K562 (cell line): ENCODE data around the gene RNF6. TPM values are rescaled to one million over a fixed set of nuclear protein-coding genes. Genes with fewer than 3 reads are reported as not detected.

Source experiments
- ATAC-seq: fragments of 200-7000 bp; cut with Tn5 transposase; 3 replicates; pipeline ENCODE4 v1.9.1; 2020; ENCODE audit warnings: moderate library complexity
- BruUV-seq: library from RNA; stranded (reverse); fragments of 400-500 nt; replicated peaks from 2 replicates; lab custom pipeline; 2021; lab: Mats Ljungman, UMichigan
- CTCF ChIA-PET: fragments of 300-600 bp; formaldehyde crosslinking; extraction: SDS; loops from one replicate; lab custom pipeline; 2021; ENCODE audit warnings: low intra/inter-chr PET ratio; lab: Yijun Ruan, JAX
- POLR2A ChIA-PET: fragments of 300-600, 350-650 bp; sonication (Branson Sonifier 250); formaldehyde crosslinking; extraction: SDS; loops from one replicate; lab custom pipeline; 2021; ENCODE audit warnings: antibody characterized with exemption, inconsistent platforms; lab: Yijun Ruan, JAX
- DNase-seq, 4 experiments: peaks; one replicate each; pipeline versions ENCODE4 v3.0.0 to v3.0.0-alpha.2; 2011 to 2018; ENCODE audit warnings: low spot score in 3 of 4, mixed read lengths in 3 of 4; ENCODE audit errors: extremely low read depth in 1 of 4
- FAIRE-seq: peaks from 2 replicates; lab custom pipeline; 2011; peaks lifted over from hg19 to GRCh38; lab: Jason Lieb, UNC
- H2AFZ ChIP-seq: 2 replicates; pipeline ENCODE4 v1.6.0; 2011; ENCODE audit warnings: low read depth, low read length, control low read depth, inconsistent platforms
- H3K27ac ChIP-seq: fragments of 200-600 bp; 3 replicates; pipeline ENCODE4 v1.8.0; 2011; ENCODE audit warnings: low read depth, mild to moderate bottlenecking, control low read depth, inconsistent platforms, low read length, moderate library complexity, mixed read lengths; ENCODE audit errors: extremely low read depth
- H3K27me3 ChIP-seq, 2 experiments: fragments of 300-600 bp in 1 of 2; 2 replicates in 1 of 2; 3 replicates in 1 of 2; pipeline versions ENCODE4 v1.6.0 to v1.8.0; 2011; ENCODE audit warnings: inconsistent platforms in 2 of 2, low read length in 2 of 2, mild to moderate bottlenecking in 1 of 2, mixed read lengths in 1 of 2, moderate library complexity in 1 of 2; ENCODE audit not compliant: control insufficient read depth in 2 of 2, insufficient read depth in 2 of 2
- H3K36me3 ChIP-seq: fragments of 300-600 bp; 3 replicates; pipeline ENCODE4 v1.8.0; 2011; ENCODE audit warnings: mild to moderate bottlenecking, low read length, inconsistent platforms; ENCODE audit not compliant: control insufficient read depth, insufficient read depth
- H3K4me1 ChIP-seq, 2 experiments: fragments of 200-600 bp in 1 of 2; replicated peaks in 1 of 2; 2 replicates in 1 of 2; 3 replicates in 1 of 2; pipeline versions ENCODE4 v1.5.1 to v1.8.0; 2011; ENCODE audit warnings: inconsistent platforms in 2 of 2, low read length in 2 of 2, mild to moderate bottlenecking in 1 of 2, mixed read lengths in 1 of 2, moderate library complexity in 1 of 2; ENCODE audit not compliant: control insufficient read depth in 2 of 2, insufficient read depth in 2 of 2
- H3K4me2 ChIP-seq: 2 replicates; pipeline ENCODE4 v1.6.1; 2011; ENCODE audit warnings: low read length, control low read depth, inconsistent platforms, mixed read lengths; ENCODE audit not compliant: insufficient read depth
- H3K4me3 ChIP-seq: fragments of 200-600 bp; sonication (generic), shearing (Covaris generic); 2 replicates; pipeline ENCODE4 v1.5.1; 2016; ENCODE audit warnings: control low read depth, inconsistent platforms
- H3K79me2 ChIP-seq: fragments of 200-600 bp; 3 replicates; pipeline ENCODE4 v1.8.0; 2011; ENCODE audit warnings: low read length, inconsistent platforms; ENCODE audit not compliant: control insufficient read depth, insufficient read depth
- H3K9ac ChIP-seq, 2 experiments: 2 replicates each; pipeline versions ENCODE4 v1.6.0 to v1.6.1; 2011; ENCODE audit warnings: low read depth in 2 of 2, low read length in 2 of 2, control low read depth in 1 of 2, inconsistent platforms in 1 of 2, mild to moderate bottlenecking in 1 of 2, mixed read lengths in 1 of 2; ENCODE audit not compliant: insufficient read depth in 1 of 2
- H3K9me1 ChIP-seq: one replicate; pipeline ENCODE4 v1.6.0; 2011; ENCODE audit warnings: inconsistent platforms, mild to moderate bottlenecking, low read length, moderate library complexity; ENCODE audit not compliant: control insufficient read depth, insufficient read depth
- H3K9me3 ChIP-seq: replicated peaks from 2 replicates; pipeline ENCODE4 v1.5.1; 2011; ENCODE audit warnings: low read depth, low read length, inconsistent platforms; ENCODE audit not compliant: control insufficient read depth, insufficient read depth
- H4K20me1 ChIP-seq: replicated peaks from 2 replicates; pipeline ENCODE4 v1.6.1; 2011; ENCODE audit warnings: low read length, inconsistent platforms, mixed read lengths; ENCODE audit not compliant: control insufficient read depth, insufficient read depth
- CBX5 ChIP-seq: IDR thresholded peaks from 2 replicates; pipeline ENCODE4 v1.6.1; 2014; ENCODE audit warnings: low read depth, borderline replicate concordance
- GATAD2B ChIP-seq: fragments of 450-650 bp; IDR thresholded peaks from 2 replicates; pipeline ENCODE4 v1.6.1; 2017; ENCODE audit warnings: mild to moderate bottlenecking, borderline replicate concordance
- HDAC2 ChIP-seq: fragments of 450-650 bp; IDR thresholded peaks from 2 replicates; pipeline ENCODE4 v1.6.1; 2016; ENCODE audit warnings: mild to moderate bottlenecking
- KAT2B ChIP-seq: IDR thresholded peaks from one replicate; pipeline ENCODE4 v1.6.1; 2012; ENCODE audit warnings: low read depth, mild to moderate bottlenecking, control low read depth, inconsistent platforms, low read length, moderate library complexity
- KAT7 ChIP-seq: sonication (generic); formaldehyde crosslinking; IDR thresholded peaks from 2 replicates; pipeline ENCODE4 v1.8.0; 2022; ENCODE audit warnings: missing genetic modification reagents, mild to moderate bottlenecking, borderline replicate concordance
- KAT8 ChIP-seq: fragments of 450-650 bp; IDR thresholded peaks from 2 replicates; pipeline ENCODE4 v1.6.1; 2016; ENCODE audit warnings: low read depth, mild to moderate bottlenecking
- NFATC3 ChIP-seq: fragments of 450-650 bp; IDR thresholded peaks from 2 replicates; pipeline ENCODE4 v1.6.1; 2017; ENCODE audit warnings: mild to moderate bottlenecking
- NR2C2 ChIP-seq, 2 experiments: fragments of 200-800 bp in 1 of 2; sonication (Bioruptor generic) in 1 of 2; sonication (generic) in 1 of 2; formaldehyde crosslinking in 1 of 2; IDR thresholded peaks; 2 replicates each; pipeline versions ENCODE4 v1.6.1 to v1.8.0; 2016 to 2022; ENCODE audit warnings: mild to moderate bottlenecking in 1 of 2, missing compliant biosample characterization in 1 of 2, missing genetic modification characterization in 1 of 2, missing genetic modification reagents in 1 of 2
- TRIM25 ChIP-seq: fragments of 450-650 bp; IDR thresholded peaks from 2 replicates; pipeline ENCODE4 v1.7.0; 2016; ENCODE audit warnings: borderline replicate concordance
- ZNF785 ChIP-seq: fragments of 250-450 bp; sonication (Bioruptor Pico); IDR thresholded peaks from 2 replicates; pipeline ENCODE4 v1.4.0; 2020; ENCODE audit warnings: mild to moderate bottlenecking
- WGBS: fragments of 100-300 bp; shearing (Covaris generic); methylation state at CpG from one replicate; pipeline ENCODE4 v1.1.6; 2016; ENCODE audit warnings: low coverage, mixed read lengths; ENCODE audit not compliant: insufficient coverage; ENCODE audit errors: missing lambda C conversion rate; 5-methylcytosine and 5-hydroxymethylcytosine counted together
- in situ Hi-C: fragments of 300-500 bp; cut with MboI; formaldehyde crosslinking; loops from 4 replicates; pipeline ENCODE4 v1.15.0; 2018; ENCODE audit warnings: inconsistent platforms, mixed read lengths
- intact Hi-C: fragments of 100-400 bp; cut with micrococcal nuclease; formaldehyde crosslinking; loops from 2 replicates; pipeline ENCODE4 v1.14.2; 2022
- polyA plus RNA-seq, 8 experiments: library from polyadenylated mRNA; depleted of rRNA in 4 of 8; stranded (reverse) in 5 of 8; unstranded in 3 of 8; fragments of >200 nt; fragmentation: Nextera tagmentation in 2 of 8; fragmentation: Illumina TruSeq in 1 of 8; extraction: Ambion mirVana in 2 of 8; extraction: Trizol in 1 of 8; gene quantifications; 2 replicates each; pipeline versions ENCODE4 v1.2.1 to v1.2.3, GENCODE V29; 2011 to 2014; ENCODE audit warnings: inconsistent platforms in 1 of 8, missing spikeins in 1 of 8
- total RNA-seq, 7 experiments: library from RNA; depleted of rRNA in 6 of 7; stranded (reverse); fragments of >200 nt in 6 of 7; fragmentation: Illumina TruSeq in 2 of 7; extraction: Trizol in 2 of 7; gene quantifications; 2 replicates each; pipeline versions ENCODE4 v1.2.1 to v1.2.3, GENCODE V29; 2011 to 2021; ENCODE audit warnings: low replicate concordance in 1 of 7
- TF ChIP-seq, protein P1 (sequence below), 2 experiments: IDR thresholded peaks; 2 replicates each; pipeline ENCODE4 v1.6.1; 2011; ENCODE audit warnings: borderline replicate concordance in 1 of 2, control low read depth in 1 of 2, low read depth in 1 of 2, low read length in 1 of 2, mild to moderate bottlenecking in 1 of 2, mixed read lengths in 1 of 2, moderate library complexity in 1 of 2; ENCODE audit not compliant: insufficient read depth in 1 of 2, insufficient read length in 1 of 2, poor library complexity in 1 of 2, severe bottlenecking in 1 of 2; ENCODE audit errors: extremely low read depth in 1 of 2
- TF ChIP-seq, protein P2 (sequence below): fragments of 250-450 bp; sonication (Bioruptor Pico); IDR thresholded peaks from 2 replicates; pipeline ENCODE4 v1.5.0; 2021; ENCODE audit warnings: mild to moderate bottlenecking, borderline replicate concordance

RNF6 gene
- total and polyA plus RNA-seq, 9 of the 15 experiments (the other 6 are each of a cell fraction or from before 2014, with no cell fraction given) = 12.0 to 31.4 (median 22.3) TPM

GRCh38 chr13:26228096-26228495 is 6.0 kb upstream of the RNF6 start:
- no peak overlapping the region for H3K4me2 ChIP-seq
- WGBS = 27% methylated on average over 2 of the region's 2 CpGs
- BruUV-seq = no TSS peak
- no peaks in the 10 kb centered on the region for H3K79me2 ChIP-seq
- TF ChIP-seq, protein P1, sequence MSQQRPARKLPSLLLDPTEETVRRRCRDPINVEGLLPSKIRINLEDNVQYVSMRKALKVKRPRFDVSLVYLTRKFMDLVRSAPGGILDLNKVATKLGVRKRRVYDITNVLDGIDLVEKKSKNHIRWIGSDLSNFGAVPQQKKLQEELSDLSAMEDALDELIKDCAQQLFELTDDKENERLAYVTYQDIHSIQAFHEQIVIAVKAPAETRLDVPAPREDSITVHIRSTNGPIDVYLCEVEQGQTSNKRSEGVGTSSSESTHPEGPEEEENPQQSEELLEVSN (IDR thresholded peaks at IDR 0.05; ENCODE audit: borderline replicate concordance in 1 of 2, extremely low read depth in 1 of 2, insufficient read depth in 1 of 2, insufficient read length in 1 of 2, low read depth in 1 of 2, low read length in 1 of 2, poor library complexity in 1 of 2, severe bottlenecking in 1 of 2) = no peak
- TF ChIP-seq NR2C2 (CRISPR knock-in tag; IDR thresholded peaks at IDR 0.05) (no peak), NR2C2 (tag; IDR thresholded peaks at IDR 0.05) (no peak), KAT2B (no peak), ZNF785 (no peak), CBX5 (no peak), NFATC3 (no peak), KAT7 (CRISPR knock-in tag) (no peak), TRIM25 (no peak), KAT8 (no peak), HDAC2 (no peak), GATAD2B (no peak)
- TF ChIP-seq, protein P2, sequence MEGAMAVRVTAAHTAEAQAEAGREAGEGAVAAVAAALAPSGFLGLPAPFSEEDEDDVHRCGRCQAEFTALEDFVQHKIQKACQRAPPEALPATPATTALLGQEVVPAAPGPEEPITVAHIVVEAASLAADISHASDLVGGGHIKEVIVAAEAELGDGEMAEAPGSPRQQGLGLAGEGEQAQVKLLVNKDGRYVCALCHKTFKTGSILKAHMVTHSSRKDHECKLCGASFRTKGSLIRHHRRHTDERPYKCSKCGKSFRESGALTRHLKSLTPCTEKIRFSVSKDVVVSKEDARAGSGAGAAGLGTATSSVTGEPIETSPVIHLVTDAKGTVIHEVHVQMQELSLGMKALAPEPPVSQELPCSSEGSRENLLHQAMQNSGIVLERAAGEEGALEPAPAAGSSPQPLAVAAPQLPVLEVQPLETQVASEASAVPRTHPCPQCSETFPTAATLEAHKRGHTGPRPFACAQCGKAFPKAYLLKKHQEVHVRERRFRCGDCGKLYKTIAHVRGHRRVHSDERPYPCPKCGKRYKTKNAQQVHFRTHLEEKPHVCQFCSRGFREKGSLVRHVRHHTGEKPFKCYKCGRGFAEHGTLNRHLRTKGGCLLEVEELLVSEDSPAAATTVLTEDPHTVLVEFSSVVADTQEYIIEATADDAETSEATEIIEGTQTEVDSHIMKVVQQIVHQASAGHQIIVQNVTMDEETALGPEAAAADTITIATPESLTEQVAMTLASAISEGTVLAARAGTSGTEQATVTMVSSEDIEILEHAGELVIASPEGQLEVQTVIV (CRISPR knock-in tag) = no peak
- H3K27ac ChIP-seq = no peak overlapping the region
- H3K9me1 ChIP-seq = no peaks in the 10 kb centered on the region
- H3K4me1 ChIP-seq = peaks cover 8 to 12% of the 10 kb centered on the region in 2 experiments; a peak in 4 of 5 replicates
- no peak overlapping the region for H3K9ac ChIP-seq
- no peaks in the 10 kb centered on the region for H3K9me3 ChIP-seq
- ChIA-PET CTCF (no interaction called here), POLR2A (interaction anchor here (0.6 to 1.3 kb wide), 2 partner anchors 14 to 18 kb away, joined by 3 to 4 read pairs; no protein-coding TSS in a partner anchor)
- intact Hi-C loops = no loop called here
- H3K27me3 ChIP-seq = no peaks in the 10 kb centered on the region
- no peak for DNase-seq
- in situ Hi-C loops = no loop called here
- H3K36me3 ChIP-seq = no peaks in the 10 kb centered on the region
- no peak for FAIRE-seq
- no peaks in the 10 kb centered on the region for H4K20me1 ChIP-seq
- ATAC-seq = no peak
- no peak overlapping the region for H2AFZ ChIP-seq
- H3K4me3 ChIP-seq = no peak overlapping the region
